CD4-positive, alpha-beta T cell treated with Interleukin-12 subunit alpha and Interleukin-12 subunit beta, for 1 hour (primary cell): ENCODE results near the gene IFNA6.

ENCODE experiments used
- DNase-seq: peaks from one replicate; pipeline ENCODE4 v3.0.0-alpha.2; 2020

Gene IFNA6

DNA sequence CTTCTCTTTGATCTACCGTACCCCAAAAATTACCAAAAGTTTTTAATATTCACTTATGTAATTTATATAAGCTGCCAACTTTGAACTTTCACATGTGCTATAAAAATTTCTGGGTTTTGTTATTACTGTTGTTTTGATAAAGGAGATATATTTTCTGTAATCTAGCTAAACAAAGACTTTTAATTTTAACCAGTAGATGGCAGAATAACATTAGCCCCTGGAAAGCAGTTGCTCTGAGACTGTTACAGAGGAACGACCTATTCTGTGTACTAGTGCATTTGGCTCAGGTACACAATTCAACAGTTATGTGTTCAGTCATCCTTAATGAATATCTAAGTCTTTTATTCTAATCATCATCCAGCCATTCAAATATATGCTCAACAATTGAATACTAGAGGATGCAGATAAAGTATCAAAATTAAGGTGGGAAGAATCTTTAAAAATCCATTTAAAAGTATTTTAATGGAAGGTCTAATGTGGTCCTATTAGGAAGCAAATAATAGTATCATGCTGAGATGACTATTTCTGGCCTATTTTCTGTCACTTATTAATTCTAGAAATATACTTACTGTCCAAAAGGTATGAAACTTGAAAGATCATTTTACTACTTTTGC is 24.1 kb downstream of the IFNA6 start:
- DNase-seq = peak; percentile 69

GRCh38 chr9:21324047-21324446 is 26.6 kb downstream of the IFNA6 start:
- no peak for DNase-seq

GRCh38 chr9:21322911-21323461 is 27.7 kb downstream of the IFNA6 start:
- no peak for DNase-seq

DNA sequence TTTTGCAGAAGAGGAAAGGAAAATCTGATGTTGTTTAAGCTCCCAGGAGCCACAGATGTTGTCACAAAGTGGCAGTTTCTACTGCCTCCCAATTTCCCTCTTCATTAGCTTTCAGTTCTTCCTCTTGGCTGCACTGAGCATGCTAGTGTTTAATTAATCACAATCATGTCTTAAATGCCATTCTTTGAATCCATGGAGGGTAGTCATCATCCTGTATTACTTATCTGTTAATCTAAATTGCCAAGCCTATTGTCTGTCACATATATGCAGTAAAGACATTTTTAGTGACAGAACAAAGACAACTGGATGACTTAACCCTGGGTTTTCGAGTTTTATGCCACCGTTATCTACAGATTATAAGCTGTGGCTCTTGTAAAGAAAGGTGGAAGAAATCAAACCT is 30.2 kb downstream of the IFNA6 start:
- no peak for DNase-seq

GRCh38 chr9:21317956-21318923 is 32.4 kb downstream of the IFNA6 start:
- DNase-seq = peak; percentile 49

- DNase-seq = no peak
Observed at GRCh38 chr9:21316860-21317259, 33.8 kb downstream of the IFNA6 start.

DNA sequence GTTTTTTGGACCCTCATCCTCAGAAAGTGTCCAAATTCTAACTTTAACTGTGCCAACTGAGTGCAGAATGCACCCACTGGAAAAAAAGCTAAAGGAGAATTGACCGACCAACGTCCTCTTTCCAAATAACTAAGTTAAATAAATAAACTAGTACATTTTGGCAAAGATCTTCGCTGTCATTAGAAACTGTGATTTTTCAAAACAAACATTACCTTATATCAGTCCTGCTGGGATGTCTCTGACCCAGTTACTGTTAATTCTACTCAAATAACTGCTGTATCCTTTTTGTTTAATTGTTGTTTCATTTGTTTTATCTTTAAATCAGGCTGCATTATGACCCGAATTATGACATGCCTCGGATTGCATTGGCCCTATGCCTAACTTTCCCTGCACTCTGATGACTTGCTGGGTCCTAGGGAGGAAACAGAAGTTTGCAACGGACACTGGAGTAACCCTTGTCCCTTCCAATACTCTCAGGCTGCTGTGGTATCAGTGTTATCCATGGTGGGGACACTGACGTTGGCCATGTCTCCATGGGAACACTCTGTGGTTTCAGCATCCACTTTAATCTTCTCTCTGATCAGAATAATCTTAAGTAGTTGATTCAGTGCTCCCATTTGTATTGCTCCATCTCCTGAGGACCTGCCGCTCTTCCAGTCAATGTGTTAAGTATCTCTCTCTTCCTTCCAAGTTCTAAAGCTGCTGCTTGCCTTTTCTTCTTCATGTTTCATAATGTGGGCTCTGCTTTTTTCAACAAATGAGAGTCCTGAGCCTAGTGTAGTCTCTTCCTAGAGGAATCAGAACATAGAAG is 34.5 kb downstream of the IFNA6 start:
- no peak for DNase-seq

DNA sequence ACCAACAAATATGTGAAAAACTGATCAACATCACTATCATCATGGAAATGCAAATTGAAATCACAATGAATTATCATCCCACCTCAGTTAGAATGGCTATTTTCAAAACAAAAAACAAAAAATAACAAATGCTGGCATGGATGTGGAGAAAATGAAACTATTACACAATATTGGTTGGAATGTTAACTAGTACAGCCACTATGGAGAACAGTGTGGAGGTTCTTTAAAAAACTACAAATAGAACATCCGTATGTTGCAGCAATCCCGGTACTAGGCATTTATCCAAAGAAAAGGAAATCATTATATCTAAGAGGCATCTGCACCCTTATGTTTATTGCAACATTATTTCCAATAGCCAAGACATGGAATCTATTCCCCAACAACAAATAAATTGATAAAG is 36.5 kb downstream of the IFNA6 start:
- no peak for DNase-seq

DNA sequence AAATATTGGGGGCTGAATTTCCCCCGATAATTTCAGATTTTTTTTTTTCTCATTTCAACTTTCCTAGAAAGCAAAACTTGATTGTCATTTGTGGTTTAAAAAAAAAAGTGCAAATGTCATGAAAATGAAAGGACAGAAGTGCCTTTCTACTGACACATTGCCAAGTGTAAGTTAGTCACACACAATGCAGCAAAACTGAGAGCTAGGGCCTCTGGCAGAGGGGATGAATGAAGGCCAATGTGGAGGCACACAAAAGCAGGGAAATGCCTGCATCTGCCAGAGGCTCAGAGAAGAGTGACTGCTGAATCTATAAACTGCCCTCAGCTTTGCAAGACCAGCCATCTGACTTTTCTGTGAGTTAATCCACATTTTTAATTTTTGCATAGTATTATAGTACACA is 38.8 kb downstream of the IFNA6 start:
- no peak for DNase-seq

GRCh38 chr9:21305213-21305612 is 45.5 kb downstream of the IFNA6 start, which contains the start of gene IFNA5:
IFNA5 (minus strand) TSS chr9:21305313; CDS start chr9:21305256, 57 bp downstream.
- DNase-seq = no peak
